GM19397 (cell line): Measurements from ENCODE around the gene SYNE2.

Experiments used
- ATAC-seq: cut with Tn5 transposase; IDR thresholded peaks from one replicate; pipeline ENCODE4 v1.9.1; 2021; ENCODE audit warnings: mild to moderate bottlenecking, moderate library complexity; ENCODE audit not compliant: unreplicated experiment

The SYNE2 gene

DNA sequence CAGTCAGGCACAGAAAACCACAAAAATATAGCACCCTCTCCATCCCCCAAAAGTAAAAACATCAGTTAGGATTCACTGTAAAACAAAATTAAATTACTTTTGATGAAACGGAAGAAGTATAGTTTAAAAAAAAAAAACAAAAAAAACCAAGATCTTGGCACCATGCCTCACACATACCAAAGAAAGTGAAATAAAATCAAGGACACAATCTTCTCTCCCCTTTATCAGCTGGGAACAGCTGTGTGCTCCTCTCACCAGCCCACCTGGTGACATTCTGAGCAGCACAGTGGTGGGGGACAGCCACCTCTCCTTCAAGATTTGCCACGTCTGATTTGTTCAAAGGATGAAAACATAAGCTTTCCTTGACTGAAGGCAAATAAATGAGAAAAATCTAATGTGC, 385.8 kb downstream of the SYNE2 start:
- ATAC-seq, result no peak

GRCh38 chr14:64244279-64244678, 391.5 kb downstream of the SYNE2 start:
- no peak for ATAC-seq

GRCh38 chr14:64245491-64245890, 392.7 kb downstream of the SYNE2 start:
- ATAC-seq, result no peak

DNA sequence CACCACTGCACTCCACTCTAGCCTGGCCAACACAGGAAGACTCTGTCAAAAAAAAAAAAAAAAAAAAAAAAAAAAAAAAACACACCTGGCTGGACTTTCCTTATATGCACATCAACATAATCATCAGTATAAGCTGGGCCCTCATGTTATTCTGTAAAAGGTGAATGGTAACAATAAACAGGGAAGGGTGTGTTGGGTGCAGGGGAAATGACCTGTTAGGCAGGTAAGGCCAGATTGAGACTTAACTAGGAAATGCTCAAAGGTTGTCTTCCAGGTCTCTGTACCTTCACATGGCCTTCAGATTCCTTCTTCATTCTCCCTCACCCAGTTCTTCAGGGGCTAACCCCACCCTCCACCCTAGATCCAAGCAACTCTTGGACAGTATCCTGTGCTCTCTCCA, 393.9 kb downstream of the SYNE2 start:
- no peak for ATAC-seq

DNA sequence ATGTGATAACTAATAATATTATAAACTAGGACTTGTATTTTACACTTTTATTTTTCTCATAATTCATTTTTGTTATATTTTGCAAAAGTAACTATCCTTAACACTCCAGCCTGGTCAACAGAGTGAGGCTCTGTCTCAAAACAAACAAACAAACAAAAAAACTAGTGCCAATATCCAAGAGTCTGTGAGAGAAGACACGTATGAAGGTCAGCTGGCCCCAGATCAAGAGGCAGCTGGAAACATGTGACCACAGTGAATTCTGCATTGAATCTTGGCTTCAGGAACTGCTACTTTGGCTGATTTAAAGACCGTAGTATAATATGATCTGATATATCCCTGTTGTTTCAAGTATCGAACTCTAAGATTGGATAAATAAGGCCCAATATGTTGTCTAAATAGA, 394.4 kb downstream of the SYNE2 start:
- no peak for ATAC-seq

- ATAC-seq, result no peak
Observed at GRCh38 chr14:64248689-64249088, 395.9 kb downstream of the SYNE2 start.

DNA sequence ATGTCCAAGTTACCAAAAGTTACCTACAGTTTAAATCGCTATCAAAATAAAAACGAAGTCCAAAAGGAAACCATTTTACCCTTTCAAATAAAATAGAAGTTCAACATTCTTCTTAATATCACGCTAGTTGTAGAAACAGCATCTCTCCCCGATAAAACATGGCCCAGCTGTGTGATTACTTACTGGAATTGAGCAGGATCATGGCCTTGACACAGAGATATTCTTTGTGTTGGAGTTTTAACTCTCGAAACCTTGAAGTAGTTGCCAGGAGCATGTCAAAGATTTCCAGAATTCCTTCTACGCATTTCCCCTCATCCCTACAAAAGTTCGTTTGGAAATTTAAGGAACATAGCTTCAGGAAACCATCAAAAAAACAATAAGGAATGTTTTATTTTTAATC, 396.6 kb downstream of the SYNE2 start:
- ATAC-seq, result no peak

GRCh38 chr14:64253672-64254071, 400.9 kb downstream of the SYNE2 start:
- no peak for ATAC-seq

GRCh38 chr14:64255756-64256155, 403.0 kb downstream of the SYNE2 start:
- no peak for ATAC-seq

DNA sequence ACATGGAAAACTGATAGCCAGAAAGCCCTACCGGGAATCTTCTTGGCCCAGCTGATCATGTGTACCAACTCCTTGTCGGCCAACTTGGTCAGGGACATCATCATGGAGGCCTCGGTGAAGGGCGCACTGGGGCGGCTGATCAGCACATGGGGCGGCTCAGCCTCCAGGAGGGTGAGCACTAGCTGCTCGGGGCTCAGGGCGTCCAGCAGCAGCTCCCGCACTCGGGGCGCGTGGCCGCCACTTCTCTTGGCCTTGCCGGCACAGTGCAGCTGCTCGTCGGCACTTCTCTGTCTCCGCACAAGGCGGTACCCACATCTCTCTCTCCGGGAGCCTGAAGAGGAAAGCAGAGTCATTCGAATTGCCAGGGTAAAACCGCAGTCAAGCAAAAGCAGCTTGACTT, 407.6 kb downstream of the SYNE2 start:
- no peak for ATAC-seq

GRCh38 chr14:64265222-64265621, 412.4 kb downstream of the SYNE2 start:
- no peak for ATAC-seq

GRCh38 chr14:64266239-64266638, 413.4 kb downstream of the SYNE2 start:
- no peak for ATAC-seq

DNA sequence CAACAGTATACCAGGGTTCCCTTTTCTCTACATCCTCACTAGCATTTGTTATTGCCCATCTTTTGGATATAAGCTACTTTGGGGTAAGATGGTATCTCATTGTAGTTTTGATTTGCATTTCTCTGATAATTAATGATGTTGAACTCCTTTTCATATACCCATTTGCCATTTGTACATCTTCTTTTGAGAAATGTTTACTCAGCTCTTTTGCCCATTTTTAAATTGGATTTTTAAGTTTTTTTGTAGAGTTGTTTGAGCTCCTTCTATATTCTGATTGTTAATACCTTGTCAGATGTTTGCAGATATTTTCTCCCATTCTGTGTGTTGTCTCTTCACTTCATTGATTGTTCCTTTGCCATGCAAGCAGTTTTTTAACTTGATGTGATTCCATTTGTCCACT, 419.2 kb downstream of the SYNE2 start:
- no peak for ATAC-seq
